ENCODE measurements around the gene KRT6C. TPM values are rescaled to one million over a fixed set of nuclear protein-coding genes. Genes with fewer than 3 reads are reported as not detected.
"Not testable (repeated sequence)": the region's sequence is repeated elsewhere in the genome, so short reads cannot be mapped to it uniquely, and the experiment has no call there.

The KRT6C gene
- total RNA-seq, 6 experiments from 2014 or later: not detected

DNA sequence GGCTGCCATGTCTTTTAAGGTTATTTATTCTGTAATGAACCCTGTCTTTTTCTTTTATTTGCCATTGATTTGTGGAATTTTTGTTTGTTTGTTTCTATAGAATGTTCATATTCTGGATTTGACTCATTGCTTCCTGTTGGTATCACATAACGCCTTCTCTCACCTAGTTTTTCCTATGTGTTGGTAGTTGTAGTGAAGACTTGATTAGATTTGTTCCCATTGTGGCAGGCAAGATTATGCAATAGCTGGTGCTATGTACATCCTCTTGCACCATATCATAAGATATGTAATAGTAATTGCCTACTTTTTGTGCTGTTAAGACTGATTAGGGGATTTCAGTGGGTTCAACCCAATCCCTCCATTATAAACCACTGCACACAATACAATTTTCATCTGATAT is 17.8 kb downstream of the KRT6C start:
- Mint-ChIP-seq H3K27me3 (ENCODE audit: insufficient read depth) (peaks cover 40% of the 10 kb centered on the region), H3K9me3 (no peaks in the 10 kb centered on the region), H3K36me3 (ENCODE audit: low read depth) (no peaks in the 10 kb centered on the region), H3K4me1 (ENCODE audit: low read depth) (no peaks in the 10 kb centered on the region), H3K27ac (no peak overlapping the region), H3K4me3 (no peak overlapping the region)
- TF ChIP-seq CTCF (IDR thresholded peaks at IDR 0.05): no peak
- DNase-seq: no peak

GRCh38 chr12:52454411-52455201 is 19.0 kb downstream of the KRT6C start:
- no peak for TF ChIP-seq CTCF (IDR thresholded peaks at IDR 0.05)
- Mint-ChIP-seq H3K27ac (no peak overlapping the region), H3K9me3 (no peaks in the 10 kb centered on the region), H3K36me3 (ENCODE audit: low read depth) (no peaks in the 10 kb centered on the region), H3K4me1 (ENCODE audit: low read depth) (no peaks in the 10 kb centered on the region), H3K27me3 (ENCODE audit: insufficient read depth) (peaks cover 48% of the 10 kb centered on the region), H3K4me3 (no peak overlapping the region)
- no peak for DNase-seq

GRCh38 chr12:52452101-52452500 is 21.5 kb downstream of the KRT6C start, which contains the start of gene KRT6B:
TSS of gene KRT6B (minus strand) at chr12:52452146. CDS start at chr12:52452078, 68 bp downstream.
- no peaks in the 10 kb centered on the region for H3K4me1 Mint-ChIP-seq (ENCODE audit: low read depth)
- no peak within 1 kb of the TSS for H3K4me3 Mint-ChIP-seq
- no peaks in the 10 kb centered on the region for H3K9me3 Mint-ChIP-seq
- no peak for TF ChIP-seq CTCF (IDR thresholded peaks at IDR 0.05)
- no peak for DNase-seq
- peaks cover 38% of the 10 kb centered on the region for H3K27me3 Mint-ChIP-seq (ENCODE audit: insufficient read depth)
- H3K36me3 Mint-ChIP-seq (ENCODE audit: low read depth): no peaks in the 10 kb centered on the region
- no peak within 1 kb of the TSS for H3K27ac Mint-ChIP-seq

DNA sequence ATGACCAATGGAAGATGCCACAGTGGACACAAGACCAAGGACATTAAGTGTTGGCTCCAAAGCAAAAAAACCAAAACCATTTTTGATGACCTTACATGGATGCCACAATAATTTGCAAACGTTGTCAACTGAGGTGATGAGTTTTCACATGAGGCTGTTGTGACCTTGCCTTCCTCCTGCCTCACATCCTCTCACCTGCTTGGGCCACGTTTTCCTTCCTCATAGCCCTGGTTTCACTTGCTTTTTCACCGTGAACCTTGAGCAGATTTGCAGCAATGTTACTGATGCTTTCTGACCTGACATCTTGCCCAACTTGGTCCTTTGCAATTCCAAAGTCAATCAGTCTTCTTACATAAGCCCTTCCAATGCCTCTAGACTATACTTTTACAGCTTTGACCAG is 25.4 kb downstream of the KRT6C start:
- DNase-seq: no peak
- no peak overlapping the region for H3K4me3 Mint-ChIP-seq
- peaks cover 40% of the 10 kb centered on the region for H3K27me3 Mint-ChIP-seq (ENCODE audit: insufficient read depth)
- H3K4me1 Mint-ChIP-seq (ENCODE audit: low read depth): peaks cover 5% of the 10 kb centered on the region
- H3K27ac Mint-ChIP-seq: no peak overlapping the region
- H3K9me3 Mint-ChIP-seq: no peaks in the 10 kb centered on the region
- H3K36me3 Mint-ChIP-seq (ENCODE audit: low read depth): no peaks in the 10 kb centered on the region
- TF ChIP-seq CTCF (IDR thresholded peaks at IDR 0.05): no peak

GRCh38 chr12:52447196-52447595 is 26.4 kb downstream of the KRT6C start:
- Mint-ChIP-seq H3K27me3 (ENCODE audit: insufficient read depth) (peaks cover 41% of the 10 kb centered on the region), H3K4me1 (ENCODE audit: low read depth) (peaks cover 15% of the 10 kb centered on the region)
- H3K9me3 Mint-ChIP-seq; DNase-seq; H3K36me3 Mint-ChIP-seq (ENCODE audit: low read depth); H3K4me3 Mint-ChIP-seq; H3K27ac Mint-ChIP-seq: not testable (repeated sequence)

DNA sequence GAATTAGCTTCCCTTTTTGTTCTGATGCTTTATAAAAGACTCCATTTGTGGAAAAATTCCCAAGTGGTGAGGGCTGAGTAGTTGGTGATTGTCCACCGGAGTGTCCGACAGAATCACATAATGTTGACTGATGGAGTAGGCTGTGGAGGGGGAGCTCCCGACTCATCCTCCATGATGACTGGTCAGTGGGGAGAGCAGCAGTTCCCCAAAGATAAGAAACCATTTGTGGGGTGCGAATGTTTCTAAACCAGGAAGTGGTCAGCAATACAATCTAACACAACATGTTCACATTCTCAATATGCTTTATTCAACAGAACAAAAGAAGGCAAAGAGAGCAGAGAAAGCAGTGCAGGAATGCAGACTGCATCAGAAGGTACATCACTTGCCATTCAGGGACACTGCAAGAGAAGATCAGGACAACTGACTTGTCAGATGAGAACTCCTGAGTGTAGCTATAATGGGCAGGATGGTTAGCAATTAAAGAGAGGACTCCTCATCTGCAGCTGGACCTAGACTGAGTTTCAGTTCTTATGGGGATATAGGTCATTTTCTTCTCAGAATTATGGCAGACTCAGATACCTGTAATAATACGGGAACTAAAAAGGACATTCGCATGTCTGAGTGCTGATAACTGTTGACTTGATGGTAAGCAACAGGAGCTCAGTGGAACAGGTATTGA is 27.1 kb downstream of the KRT6C start:
- no peak overlapping the region for H3K4me3 Mint-ChIP-seq
- TF ChIP-seq CTCF (IDR thresholded peaks at IDR 0.05): no peak
- H3K4me1 Mint-ChIP-seq (ENCODE audit: low read depth): peaks cover 22% of the 10 kb centered on the region
- no peak overlapping the region for H3K27ac Mint-ChIP-seq
- H3K9me3 Mint-ChIP-seq: no peaks in the 10 kb centered on the region
- H3K27me3 Mint-ChIP-seq (ENCODE audit: insufficient read depth): peaks cover 36% of the 10 kb centered on the region
- no peaks in the 10 kb centered on the region for H3K36me3 Mint-ChIP-seq (ENCODE audit: low read depth)
- no peak for DNase-seq

Data from HFFc6 (cell line).